ENCODE data around the gene GNA14. TPM values are rescaled to one million over a fixed set of nuclear protein-coding genes. Genes with fewer than 3 reads are reported as not detected.
"Not testable (repeated sequence)": the region's sequence is repeated elsewhere in the genome, so short reads cannot be mapped to it uniquely, and the experiment has no call there.

The GNA14 gene
- total RNA-seq, 1 experiment from 2014 or later = 1.2 TPM

DNA sequence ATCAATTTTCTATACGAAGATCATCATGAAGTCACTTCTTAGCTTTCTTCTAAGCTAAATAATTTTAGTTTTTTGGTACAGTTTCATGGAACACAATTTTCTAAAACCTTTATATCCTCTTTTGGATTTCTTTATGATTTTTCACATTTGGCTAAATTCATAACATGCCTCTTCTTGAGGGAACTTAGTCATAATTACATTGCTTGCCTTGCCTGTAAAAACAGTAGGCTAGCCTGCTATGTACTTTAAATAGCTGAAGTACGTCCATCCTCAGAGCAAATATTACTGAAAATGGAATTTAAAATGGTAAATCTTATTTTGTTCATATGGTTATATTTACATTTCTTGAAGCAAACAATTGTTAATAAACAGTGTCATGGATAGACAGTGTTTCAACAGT lies 245.8 kb downstream of the GNA14 start:
- no peak for DNase-seq
- no TSS peak for BruUV-seq (replicated peaks)
- H3K27ac ChIP-seq (ENCODE audit: low read length) = no peak overlapping the region
- no peak overlapping the region for H3K4me2 ChIP-seq (ENCODE audit: low read length)
- H3K9me3 ChIP-seq (ENCODE audit: low read length) = no peaks in the 10 kb centered on the region
- H3K4me1 ChIP-seq (ENCODE audit: insufficient read depth, low read length) = peaks cover 4% of the 10 kb centered on the region; the same call in 1 of the 2 replicates
- H4K20me1 ChIP-seq (ENCODE audit: low read length) = no peaks in the 10 kb centered on the region
- intact Hi-C loops (cut with micrococcal nuclease) = no loop called here
- no peaks in the 10 kb centered on the region for H3F3A ChIP-seq (ENCODE audit: low read length, unreplicated experiment)
- H3K9ac ChIP-seq (ENCODE audit: low read length) = no peak overlapping the region
- ATAC-seq = no peak
- no peaks in the 10 kb centered on the region for H3K36me3 ChIP-seq (ENCODE audit: low read depth, low read length)
- H3K79me2 ChIP-seq (ENCODE audit: low read length) = no peaks in the 10 kb centered on the region
- ChIA-PET CTCF (no interaction called here), POLR2A (ENCODE audit: unreplicated experiment) (no interaction called here)
- H3K27me3 ChIP-seq (ENCODE audit: low read length) = no peaks in the 10 kb centered on the region
- no peak overlapping the region for H2AFZ ChIP-seq (ENCODE audit: low read length)
- no peaks in the 10 kb centered on the region for H3K9me2 ChIP-seq (replicated peaks; ENCODE audit: low read length)
- no peak overlapping the region for H3K4me3 ChIP-seq (ENCODE audit: low read length)
- TF ChIP-seq EZH2 (IDR thresholded peaks at IDR 0.05; ENCODE audit: low read length, unreplicated experiment) (no peak), EZH2phosphoT487 (IDR thresholded peaks at IDR 0.05; ENCODE audit: borderline replicate concordance, low read length) (no peak)
- TF ChIP-seq, protein P1, sequence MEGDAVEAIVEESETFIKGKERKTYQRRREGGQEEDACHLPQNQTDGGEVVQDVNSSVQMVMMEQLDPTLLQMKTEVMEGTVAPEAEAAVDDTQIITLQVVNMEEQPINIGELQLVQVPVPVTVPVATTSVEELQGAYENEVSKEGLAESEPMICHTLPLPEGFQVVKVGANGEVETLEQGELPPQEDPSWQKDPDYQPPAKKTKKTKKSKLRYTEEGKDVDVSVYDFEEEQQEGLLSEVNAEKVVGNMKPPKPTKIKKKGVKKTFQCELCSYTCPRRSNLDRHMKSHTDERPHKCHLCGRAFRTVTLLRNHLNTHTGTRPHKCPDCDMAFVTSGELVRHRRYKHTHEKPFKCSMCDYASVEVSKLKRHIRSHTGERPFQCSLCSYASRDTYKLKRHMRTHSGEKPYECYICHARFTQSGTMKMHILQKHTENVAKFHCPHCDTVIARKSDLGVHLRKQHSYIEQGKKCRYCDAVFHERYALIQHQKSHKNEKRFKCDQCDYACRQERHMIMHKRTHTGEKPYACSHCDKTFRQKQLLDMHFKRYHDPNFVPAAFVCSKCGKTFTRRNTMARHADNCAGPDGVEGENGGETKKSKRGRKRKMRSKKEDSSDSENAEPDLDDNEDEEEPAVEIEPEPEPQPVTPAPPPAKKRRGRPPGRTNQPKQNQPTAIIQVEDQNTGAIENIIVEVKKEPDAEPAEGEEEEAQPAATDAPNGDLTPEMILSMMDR (conservative IDR thresholded peaks at IDR 0.05; ENCODE audit: low read depth, low read length) = no peak

DNA sequence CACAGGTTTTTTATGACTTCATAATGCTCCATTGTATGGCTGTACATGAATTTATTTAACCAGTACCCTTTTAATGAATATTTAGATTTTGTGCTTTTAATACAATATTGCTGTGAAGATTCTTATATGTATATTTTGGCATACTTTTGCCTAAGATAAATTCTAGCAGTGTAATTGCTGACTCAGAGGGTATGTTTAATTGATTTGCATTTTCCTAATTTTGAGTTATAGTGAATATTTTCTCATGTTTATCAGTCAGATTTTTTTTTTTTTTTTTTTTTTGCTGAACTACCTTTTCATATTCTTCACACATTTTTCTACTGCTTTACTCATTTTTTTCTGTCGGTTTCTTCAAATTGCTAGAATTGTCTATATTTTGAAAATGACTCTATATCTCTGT lies 248.2 kb downstream of the GNA14 start:
- DNase-seq (no peak), ATAC-seq (no peak)
- H3K9me3 ChIP-seq (ENCODE audit: low read length) = no peaks in the 10 kb centered on the region
- no peak overlapping the region for H3K9ac ChIP-seq (ENCODE audit: low read length)
- no peaks in the 10 kb centered on the region for H3K36me3 ChIP-seq (ENCODE audit: low read depth, low read length)
- POLR2A ChIA-PET (ENCODE audit: unreplicated experiment) = no interaction called here
- peaks cover 4% of the 10 kb centered on the region; the same call in 1 of the 2 replicates for H3K4me1 ChIP-seq (ENCODE audit: insufficient read depth, low read length)
- H2AFZ ChIP-seq (ENCODE audit: low read length) = no peak overlapping the region
- H3F3A ChIP-seq (ENCODE audit: low read length, unreplicated experiment) = no peaks in the 10 kb centered on the region
- no peak for TF ChIP-seq EZH2 (IDR thresholded peaks at IDR 0.05; ENCODE audit: low read length, unreplicated experiment)
- TF ChIP-seq, protein P1 (conservative IDR thresholded peaks at IDR 0.05; ENCODE audit: low read depth, low read length) = no peak
- TF ChIP-seq EZH2phosphoT487 (IDR thresholded peaks at IDR 0.05; ENCODE audit: borderline replicate concordance, low read length) = no peak
- BruUV-seq (replicated peaks) = no TSS peak
- H3K4me2 ChIP-seq (ENCODE audit: low read length) = no peak overlapping the region
- no peaks in the 10 kb centered on the region for H3K9me2 ChIP-seq (replicated peaks; ENCODE audit: low read length)
- H4K20me1 ChIP-seq (ENCODE audit: low read length) = no peaks in the 10 kb centered on the region
- H3K27ac ChIP-seq (ENCODE audit: low read length) = no peak overlapping the region
- H3K79me2 ChIP-seq (ENCODE audit: low read length) = no peaks in the 10 kb centered on the region
- no peaks in the 10 kb centered on the region for H3K27me3 ChIP-seq (ENCODE audit: low read length)
- intact Hi-C loops (cut with micrococcal nuclease) = no loop called here
- no peak overlapping the region for H3K4me3 ChIP-seq (ENCODE audit: low read length)
- CTCF ChIA-PET = no interaction called here

DNA sequence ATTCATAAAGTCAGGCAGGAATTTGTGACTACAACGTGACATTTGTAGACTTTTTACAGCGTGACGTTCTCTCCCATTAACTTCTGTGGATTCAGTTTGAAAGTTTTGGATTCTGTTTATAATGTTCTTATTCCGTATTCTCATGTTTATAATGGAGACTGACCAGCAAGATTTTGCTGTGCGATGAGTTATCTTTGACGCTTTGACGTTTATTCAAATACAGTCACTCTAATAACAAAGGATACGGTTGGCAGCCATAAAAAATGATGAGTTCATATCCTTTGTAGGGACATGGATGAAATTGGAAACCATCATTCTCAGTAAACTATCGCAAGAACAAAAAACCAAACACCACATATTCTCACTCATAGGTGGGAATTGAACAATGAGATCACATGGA lies 249.5 kb downstream of the GNA14 start:
- H3F3A ChIP-seq (ENCODE audit: low read length, unreplicated experiment); H3K9me3 ChIP-seq (ENCODE audit: low read length); H3K4me2 ChIP-seq (ENCODE audit: low read length); BruUV-seq (replicated peaks); H3K4me3 ChIP-seq (ENCODE audit: low read length); H2AFZ ChIP-seq (ENCODE audit: low read length); H3K27me3 ChIP-seq (ENCODE audit: low read length); H4K20me1 ChIP-seq (ENCODE audit: low read length); H3K36me3 ChIP-seq (ENCODE audit: low read depth, low read length); H3K79me2 ChIP-seq (ENCODE audit: low read length); H3K4me1 ChIP-seq (ENCODE audit: insufficient read depth, low read length); intact Hi-C loops (cut with micrococcal nuclease); CTCF ChIA-PET; H3K9me2 ChIP-seq (replicated peaks; ENCODE audit: low read length); POLR2A ChIA-PET (ENCODE audit: unreplicated experiment): not testable (repeated sequence)
- peak; percentile 58; the same call in 1 of the 2 replicates for ATAC-seq
- peak; percentile 41 for DNase-seq
- H3K27ac ChIP-seq (ENCODE audit: low read length) = peak overlapping the region; percentile 70
- 0 out of 2 replicates have a peak overlapping the region, but pooled peaks have one; percentile 4 for H3K9ac ChIP-seq (ENCODE audit: low read length)

All from PC-3 (cell line).